ENCODE data around the gene RNF213. TPM values are rescaled to one million over a fixed set of nuclear protein-coding genes. Genes with fewer than 3 reads are reported as not detected.

The RNF213 gene
- total RNA-seq, 1 experiment from 2014 or later = 15.0 TPM

DNA sequence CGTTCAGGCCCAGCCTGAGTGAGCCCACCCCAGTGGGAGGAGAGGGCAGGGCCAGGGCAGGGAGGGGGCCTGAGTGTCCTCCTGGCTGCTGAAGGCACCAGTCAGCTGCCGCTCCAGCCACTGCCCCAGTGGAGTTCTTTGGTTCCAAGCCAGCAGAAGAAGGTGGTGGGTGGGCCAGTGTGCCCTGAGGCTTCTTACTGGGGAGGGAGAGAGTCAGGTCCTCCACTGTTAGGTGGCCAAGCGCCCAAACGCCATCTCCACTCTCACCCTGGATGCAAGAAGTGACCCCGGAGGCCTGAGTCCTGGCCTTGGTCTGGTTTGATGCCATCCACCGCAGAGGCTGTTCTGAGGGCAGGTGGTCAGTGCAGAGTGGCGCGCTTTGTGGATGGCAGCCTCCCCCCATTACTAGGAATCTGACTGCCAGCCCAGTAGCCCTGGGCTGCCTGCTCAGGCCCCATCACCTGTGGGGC is 2.2 kb downstream of the RNF213 start:
- no peak overlapping the region for H2AFZ ChIP-seq (ENCODE audit: low read length)
- H3K4me1 ChIP-seq (ENCODE audit: low read length) = peaks cover 53% of the 10 kb centered on the region
- H3K9me3 ChIP-seq (ENCODE audit: low read length) = no peaks in the 10 kb centered on the region
- H3K4me3 ChIP-seq (ENCODE audit: low read length) = no peak overlapping the region
- no peak overlapping the region for H3K4me2 ChIP-seq (ENCODE audit: low read depth, low read length, poor library complexity, severe bottlenecking)
- no peaks in the 10 kb centered on the region for H3K36me3 ChIP-seq (ENCODE audit: insufficient read depth, low read length)
- H3K79me2 ChIP-seq (ENCODE audit: low read length) = no peaks in the 10 kb centered on the region
- H4K20me1 ChIP-seq (ENCODE audit: insufficient read depth, low read depth, low read length) = peaks cover 27% of the 10 kb centered on the region; the same call in 1 of the 2 replicates
- H3K27ac ChIP-seq (ENCODE audit: low read length) = no peak overlapping the region
- 0 out of 2 replicates have a peak, but pooled peaks cover 2% of the 10 kb centered on the region for H3K27me3 ChIP-seq (ENCODE audit: low read length)
- no peak overlapping the region for H3K9ac ChIP-seq (ENCODE audit: low read length)
- DNase-seq = no peak
- H3K9me2 ChIP-seq (replicated peaks; ENCODE audit: insufficient read depth, low read length) = no peaks in the 10 kb centered on the region

DNA sequence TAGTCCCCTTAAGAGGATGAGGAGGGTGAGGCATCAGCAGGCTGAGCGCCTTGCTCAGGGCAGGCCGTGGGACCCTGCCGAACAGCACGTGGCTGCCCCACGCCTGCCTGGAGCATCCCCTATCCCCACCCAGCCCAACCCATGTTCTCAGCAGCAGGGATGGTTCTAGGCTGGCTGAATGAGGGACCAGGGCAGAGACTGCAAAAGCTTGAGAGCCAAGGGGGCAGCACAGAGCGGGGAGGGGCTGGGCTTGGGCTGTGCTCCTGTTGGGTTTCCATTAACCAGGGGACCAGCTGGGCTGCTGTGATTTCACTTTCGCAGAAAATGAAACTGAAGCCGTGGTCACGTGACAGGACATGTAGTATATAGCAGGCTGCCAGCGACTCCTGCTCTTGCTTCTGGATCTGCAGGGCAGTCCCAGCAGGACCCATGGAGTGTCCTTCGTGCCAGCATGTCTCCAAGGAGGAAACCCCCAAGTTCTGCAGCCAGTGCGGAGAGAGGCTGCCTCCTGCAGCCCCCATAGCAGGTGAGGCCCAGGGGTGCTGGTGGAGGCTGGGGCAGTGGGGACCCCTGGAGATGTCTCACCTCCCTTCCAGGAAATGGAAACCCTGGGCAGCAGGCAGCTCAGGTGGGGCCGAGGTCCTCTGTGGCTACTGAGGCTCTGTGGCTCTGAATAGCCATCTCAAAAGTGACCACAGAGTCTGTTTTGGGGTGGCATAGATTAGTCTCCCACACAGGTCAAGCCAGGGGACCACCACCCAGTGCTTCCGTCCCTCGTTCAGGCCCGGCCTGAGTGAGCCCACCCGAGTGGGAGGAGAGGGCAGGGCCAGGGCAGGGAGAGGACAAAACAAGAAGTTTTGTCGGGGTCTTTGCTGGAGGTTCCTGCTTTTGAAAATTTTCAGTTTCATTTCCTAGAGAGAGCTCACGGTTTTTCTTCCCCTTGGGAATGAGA is 2.9 kb downstream of the RNF213 start:
- H3K4me3 ChIP-seq (ENCODE audit: low read length) = peak overlapping the region; percentile 43; the same call in 1 of the 2 replicates
- H3K27me3 ChIP-seq (ENCODE audit: low read length) = 0 out of 2 replicates have a peak, but pooled peaks cover 2% of the 10 kb centered on the region
- peaks cover 45% of the 10 kb centered on the region for H3K4me1 ChIP-seq (ENCODE audit: low read length)
- H4K20me1 ChIP-seq (ENCODE audit: insufficient read depth, low read depth, low read length) = peaks cover 27% of the 10 kb centered on the region; the same call in 1 of the 2 replicates
- 0 out of 2 replicates have a peak overlapping the region, but pooled peaks have one; percentile 34 for H3K9ac ChIP-seq (ENCODE audit: low read length)
- no peaks in the 10 kb centered on the region for H3K79me2 ChIP-seq (ENCODE audit: low read length)
- H3K27ac ChIP-seq (ENCODE audit: low read length) = no peak overlapping the region
- no peaks in the 10 kb centered on the region for H3K9me2 ChIP-seq (replicated peaks; ENCODE audit: insufficient read depth, low read length)
- peak; percentile 81 for DNase-seq
- H3K4me2 ChIP-seq (ENCODE audit: low read depth, low read length, poor library complexity, severe bottlenecking) = peak overlapping the region; percentile 41
- no peak overlapping the region for H2AFZ ChIP-seq (ENCODE audit: low read length)
- H3K9me3 ChIP-seq (ENCODE audit: low read length) = no peaks in the 10 kb centered on the region
- no peaks in the 10 kb centered on the region for H3K36me3 ChIP-seq (ENCODE audit: insufficient read depth, low read length)

DNA sequence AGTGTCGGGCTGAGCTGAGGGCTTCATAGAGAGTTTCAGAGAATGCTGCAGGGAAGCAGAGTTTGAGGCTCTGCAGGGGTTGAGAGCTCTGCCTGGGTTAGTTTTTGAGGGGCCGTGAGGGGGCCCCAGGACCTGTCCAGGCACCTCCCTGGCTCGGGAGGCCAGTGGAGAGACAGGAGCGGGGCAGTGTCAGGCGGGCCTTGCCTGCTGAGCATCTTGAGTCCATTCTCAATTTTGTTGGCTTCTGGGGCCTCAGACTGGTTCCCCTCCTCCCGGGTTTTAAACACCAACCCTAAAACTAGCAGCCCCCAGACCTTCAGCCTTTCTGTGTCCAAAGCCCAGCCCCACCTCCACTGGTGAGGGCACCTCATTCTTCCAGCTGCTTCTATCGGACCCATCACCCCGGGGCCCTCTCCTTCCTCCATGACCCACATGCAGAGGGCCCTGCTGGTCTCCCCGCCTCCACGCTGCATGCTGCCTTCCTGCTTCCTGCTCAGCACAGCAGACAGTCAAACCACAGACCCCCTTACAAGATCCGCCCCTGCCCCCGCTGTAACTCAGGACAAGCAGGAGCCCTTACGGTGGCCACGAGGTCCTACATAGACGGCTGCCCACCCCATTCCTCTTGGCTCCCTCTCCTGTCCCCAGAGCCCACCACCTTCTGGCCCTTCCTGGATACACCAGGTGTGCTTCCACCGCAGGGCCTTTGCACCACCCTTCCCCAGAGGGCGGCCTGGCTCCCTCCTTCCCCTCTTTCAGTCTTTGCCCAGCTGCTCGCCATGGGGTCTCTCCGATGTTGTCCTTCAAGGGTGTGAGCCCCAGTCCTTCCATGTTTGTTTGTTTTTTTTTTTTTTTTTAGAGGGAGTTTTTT is 3.8 kb downstream of the RNF213 start:
- Histone ChIP-seq H3K9ac (ENCODE audit: low read length) (no peak overlapping the region), H2AFZ (ENCODE audit: low read length) (no peak overlapping the region), H3K4me2 (ENCODE audit: low read depth, low read length, poor library complexity, severe bottlenecking) (no peak overlapping the region), H3K79me2 (ENCODE audit: low read length) (no peaks in the 10 kb centered on the region), H3K9me2 (replicated peaks; ENCODE audit: insufficient read depth, low read length) (no peaks in the 10 kb centered on the region), H3K36me3 (ENCODE audit: insufficient read depth, low read length) (no peaks in the 10 kb centered on the region), H3K9me3 (ENCODE audit: low read length) (no peaks in the 10 kb centered on the region), H3K27me3 (ENCODE audit: low read length) (0 out of 2 replicates have a peak, but pooled peaks cover 2% of the 10 kb centered on the region), H3K4me1 (ENCODE audit: low read length) (peaks cover 36% of the 10 kb centered on the region), H4K20me1 (ENCODE audit: insufficient read depth, low read depth, low read length) (peaks cover 27% of the 10 kb centered on the region; the same call in 1 of the 2 replicates), H3K4me3 (ENCODE audit: low read length) (no peak overlapping the region), H3K27ac (ENCODE audit: low read length) (no peak overlapping the region)
- DNase-seq = no peak

DNA sequence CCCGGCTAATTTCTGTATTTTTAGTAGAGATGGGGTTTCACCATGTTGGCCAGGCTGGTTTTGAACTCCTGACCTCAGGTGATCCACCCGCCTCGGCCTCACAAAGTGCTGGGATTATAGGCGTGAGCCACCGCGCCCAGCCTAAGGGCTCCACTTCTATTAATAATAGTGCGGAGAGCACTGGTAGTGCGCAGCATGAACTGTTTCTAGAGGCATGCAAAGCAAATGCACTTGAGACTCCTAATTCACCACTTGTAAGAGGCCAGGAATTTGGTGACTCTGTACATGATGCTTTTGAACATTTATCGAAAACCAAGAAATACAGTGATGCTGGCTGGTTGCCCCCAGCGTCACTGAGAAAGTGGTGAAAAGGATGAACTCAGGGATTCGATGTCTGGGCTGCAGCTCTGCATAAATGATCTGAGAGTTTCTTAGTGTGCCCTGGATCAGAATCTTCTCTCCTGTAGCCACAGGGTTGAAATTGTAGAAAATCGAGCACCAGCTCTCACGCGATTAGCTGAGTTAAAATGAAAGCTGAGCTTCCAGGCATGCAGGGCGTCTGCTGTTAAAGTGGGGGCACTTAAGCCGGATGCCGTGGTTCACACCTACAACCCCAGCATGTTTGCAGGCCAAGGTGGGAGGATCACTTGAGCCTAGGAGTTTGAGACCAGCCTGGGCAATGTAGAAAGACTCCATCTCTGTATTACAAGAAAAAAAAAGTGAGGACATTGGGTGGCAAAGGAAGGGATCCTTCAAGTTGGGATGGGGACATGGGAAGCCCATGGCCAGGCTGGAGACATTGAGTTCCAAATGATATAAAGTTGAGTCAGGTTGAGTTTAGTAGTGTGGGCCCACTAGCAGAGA is 4.8 kb downstream of the RNF213 start:
- Histone ChIP-seq H3K36me3 (ENCODE audit: insufficient read depth, low read length) (no peaks in the 10 kb centered on the region), H3K9ac (ENCODE audit: low read length) (no peak overlapping the region), H3K4me1 (ENCODE audit: low read length) (peaks cover 29% of the 10 kb centered on the region)

DNA sequence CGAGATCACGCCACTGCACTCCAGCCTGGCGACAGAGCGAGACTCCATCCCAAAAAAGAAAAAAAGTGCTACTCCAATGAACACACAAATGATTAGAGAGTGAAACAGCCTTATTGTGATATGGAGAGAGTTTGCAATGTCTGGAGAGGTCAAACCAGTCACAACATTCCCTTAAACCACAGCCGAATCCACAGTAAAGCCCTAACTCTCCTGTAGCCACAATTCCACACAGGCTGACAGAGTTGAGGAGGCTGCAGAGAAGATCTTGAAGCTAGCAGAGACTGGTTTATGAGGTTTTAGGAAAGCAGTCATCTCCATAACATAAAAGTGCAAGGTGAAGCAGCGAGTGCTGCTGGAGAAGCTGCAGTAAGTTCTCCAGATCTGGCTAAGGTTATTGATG is 6.7 kb downstream of the RNF213 start:
- Histone ChIP-seq H4K20me1 (ENCODE audit: insufficient read depth, low read depth, low read length) (peaks cover 27% of the 10 kb centered on the region; the same call in 1 of the 2 replicates), H3K79me2 (ENCODE audit: low read length) (no peaks in the 10 kb centered on the region), H3K4me1 (ENCODE audit: low read length) (peaks cover 14% of the 10 kb centered on the region), H3K4me2 (ENCODE audit: low read depth, low read length, poor library complexity, severe bottlenecking) (no peak overlapping the region), H3K27ac (ENCODE audit: low read length) (no peak overlapping the region), H3K9me2 (replicated peaks; ENCODE audit: insufficient read depth, low read length) (no peaks in the 10 kb centered on the region), H2AFZ (ENCODE audit: low read length) (no peak overlapping the region), H3K4me3 (ENCODE audit: low read length) (no peak overlapping the region), H3K9ac (ENCODE audit: low read length) (no peak overlapping the region), H3K27me3 (ENCODE audit: low read length) (0 out of 2 replicates have a peak, but pooled peaks cover under 1% of the 10 kb centered on the region), H3K9me3 (ENCODE audit: low read length) (no peaks in the 10 kb centered on the region), H3K36me3 (ENCODE audit: insufficient read depth, low read length) (no peaks in the 10 kb centered on the region)
- no peak for DNase-seq

More for the DNA sequence above, 4.8 kb downstream of the RNF213 start:
- Histone ChIP-seq H3K79me2 (ENCODE audit: low read length) (no peaks in the 10 kb centered on the region), H4K20me1 (ENCODE audit: insufficient read depth, low read depth, low read length) (peaks cover 28% of the 10 kb centered on the region; the same call in 1 of the 2 replicates), H3K27ac (ENCODE audit: low read length) (no peak overlapping the region), H3K9me3 (ENCODE audit: low read length) (no peaks in the 10 kb centered on the region), H3K27me3 (ENCODE audit: low read length) (0 out of 2 replicates have a peak, but pooled peaks cover 2% of the 10 kb centered on the region), H3K4me2 (ENCODE audit: low read depth, low read length, poor library complexity, severe bottlenecking) (no peak overlapping the region), H2AFZ (ENCODE audit: low read length) (no peak overlapping the region), H3K9me2 (replicated peaks; ENCODE audit: insufficient read depth, low read length) (no peaks in the 10 kb centered on the region), H3K4me3 (ENCODE audit: low read length) (no peak overlapping the region)
- DNase-seq = no peak

DNA sequence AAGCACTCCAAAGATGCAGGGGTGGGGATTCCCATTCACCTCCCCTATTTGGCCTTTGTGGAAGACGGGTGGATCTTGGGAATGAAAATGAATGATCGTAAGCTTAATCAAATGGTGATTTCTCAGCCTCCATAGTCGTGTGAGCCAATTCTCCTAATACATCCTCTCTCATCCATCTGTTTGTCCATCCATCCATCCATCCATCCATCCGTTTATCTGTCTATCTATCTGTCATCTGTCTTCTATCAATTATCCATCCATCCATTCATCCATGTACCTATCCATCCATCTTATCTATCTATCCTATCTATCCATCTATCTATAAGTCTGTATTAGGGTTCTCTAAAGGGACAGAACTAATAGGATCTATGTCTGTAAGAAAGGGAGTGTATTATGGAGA is 7.8 kb downstream of the RNF213 start:
- no peaks in the 10 kb centered on the region for H3K79me2 ChIP-seq (ENCODE audit: low read length)
- H3K27me3 ChIP-seq (ENCODE audit: low read length) = no peaks in the 10 kb centered on the region
- no peaks in the 10 kb centered on the region for H3K9me2 ChIP-seq (replicated peaks; ENCODE audit: insufficient read depth, low read length)
- no peak overlapping the region for H3K27ac ChIP-seq (ENCODE audit: low read length)
- H3K4me3 ChIP-seq (ENCODE audit: low read length) = no peak overlapping the region
- H3K4me1 ChIP-seq (ENCODE audit: low read length) = peaks cover 10% of the 10 kb centered on the region
- H3K9me3 ChIP-seq (ENCODE audit: low read length) = no peaks in the 10 kb centered on the region
- H3K36me3 ChIP-seq (ENCODE audit: insufficient read depth, low read length) = no peaks in the 10 kb centered on the region
- no peak overlapping the region for H3K9ac ChIP-seq (ENCODE audit: low read length)
- no peak for DNase-seq
- H4K20me1 ChIP-seq (ENCODE audit: insufficient read depth, low read depth, low read length) = peaks cover 18% of the 10 kb centered on the region; the same call in 1 of the 2 replicates
- no peak overlapping the region for H3K4me2 ChIP-seq (ENCODE audit: low read depth, low read length, poor library complexity, severe bottlenecking)
- H2AFZ ChIP-seq (ENCODE audit: low read length) = no peak overlapping the region

DNA sequence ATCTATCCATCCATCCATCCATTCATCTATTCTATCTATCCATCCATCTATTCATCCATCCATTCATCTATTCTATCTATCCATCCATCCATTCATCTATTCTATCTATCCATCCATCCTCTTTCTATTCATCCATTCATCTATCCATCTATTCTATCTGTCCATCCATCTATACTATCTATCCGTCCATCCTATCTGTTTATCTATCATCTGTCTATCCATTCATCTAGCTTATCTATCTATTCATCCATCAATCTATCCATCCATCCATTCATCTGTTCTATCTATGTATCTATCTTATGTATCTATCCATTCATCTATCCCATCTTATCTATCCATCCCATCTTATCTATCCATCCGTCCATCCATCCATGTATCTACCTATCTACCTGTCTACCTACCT is 8.8 kb downstream of the RNF213 start:
- Histone ChIP-seq H3K9me2 (replicated peaks; ENCODE audit: insufficient read depth, low read length) (no peaks in the 10 kb centered on the region), H3K27ac (ENCODE audit: low read length) (no peak overlapping the region), H4K20me1 (ENCODE audit: insufficient read depth, low read depth, low read length) (peaks cover 9% of the 10 kb centered on the region; the same call in 1 of the 2 replicates), H3K4me2 (ENCODE audit: low read depth, low read length, poor library complexity, severe bottlenecking) (no peak overlapping the region), H3K9me3 (ENCODE audit: low read length) (no peaks in the 10 kb centered on the region), H2AFZ (ENCODE audit: low read length) (no peak overlapping the region), H3K79me2 (ENCODE audit: low read length) (no peaks in the 10 kb centered on the region), H3K4me3 (ENCODE audit: low read length) (no peak overlapping the region), H3K9ac (ENCODE audit: low read length) (no peak overlapping the region), H3K27me3 (ENCODE audit: low read length) (no peaks in the 10 kb centered on the region), H3K4me1 (ENCODE audit: low read length) (no peaks in the 10 kb centered on the region; the same call in 1 of the 2 replicates), H3K36me3 (ENCODE audit: insufficient read depth, low read length) (no peaks in the 10 kb centered on the region)
- no peak for DNase-seq
